ENCODE results near the gene RSPH10B2.

DNA sequence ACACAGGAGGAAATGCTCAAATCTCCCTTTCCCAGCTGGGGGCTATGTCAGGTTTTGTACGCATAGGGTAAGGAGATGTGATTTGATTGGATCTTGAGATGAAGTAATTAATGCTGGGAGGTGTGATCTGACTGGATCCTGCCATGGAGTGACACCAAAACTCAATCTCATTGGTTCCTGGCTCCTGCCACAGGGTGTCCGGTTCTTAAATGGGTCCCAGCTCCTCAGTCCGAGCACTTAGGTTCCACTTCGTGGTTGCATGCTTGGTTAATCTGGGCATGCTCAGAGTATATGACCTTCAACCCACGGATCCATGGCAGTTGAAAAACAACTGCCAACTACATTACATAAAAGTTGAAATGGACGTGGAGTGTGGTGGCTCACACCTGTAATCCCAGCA is 44.1 kb upstream of the RSPH10B2 start:
- TF ChIP-seq POLR2A (IDR thresholded peaks at IDR 0.05; ENCODE audit: low read length) (no peak), GATA1 (IDR thresholded peaks at IDR 0.05; ENCODE audit: low read depth, low read length) (no peak)

Data from erythroblast (primary cell).